ENCODE measurements around the gene JAKMIP3.

The JAKMIP3 gene

GRCh38 chr10:132114953-132115520 lies 49.3 kb downstream of the JAKMIP3 start:
- no peak for DNase-seq

Measured in CD4-positive, alpha-beta T cell treated with Interleukin-12 subunit alpha and Interleukin-12 subunit beta, for 1 hour (primary cell).